Measurements from ENCODE around the gene PATE1.
"Not testable (repeated sequence)": the region's sequence is repeated elsewhere in the genome, so short reads cannot be mapped to it uniquely, and the experiment has no call there.

PATE1 gene, protein sequence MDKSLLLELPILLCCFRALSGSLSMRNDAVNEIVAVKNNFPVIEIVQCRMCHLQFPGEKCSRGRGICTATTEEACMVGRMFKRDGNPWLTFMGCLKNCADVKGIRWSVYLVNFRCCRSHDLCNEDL

DNA sequence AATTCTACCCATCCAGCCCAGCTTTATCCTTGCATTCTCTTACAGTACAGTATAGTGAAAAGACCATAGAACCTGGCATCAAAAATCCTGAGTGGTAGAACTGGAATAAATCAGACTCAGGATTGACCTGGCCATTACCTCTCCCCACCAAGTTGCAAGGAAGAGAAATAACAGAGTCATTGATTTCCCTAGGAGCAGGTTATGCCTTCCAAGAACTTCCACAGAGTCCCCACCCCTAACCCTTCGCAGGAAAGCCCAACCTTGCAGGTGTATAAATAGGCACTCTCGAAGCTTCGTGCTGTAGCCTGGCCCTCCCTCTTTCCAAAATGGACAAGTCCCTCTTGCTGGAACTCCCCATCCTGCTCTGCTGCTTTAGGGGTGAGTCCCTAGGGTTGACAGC is at the start of gene PATE1:
Gene PATE1, plus strand, starts transcription at position 301 of the 400 bp plus-strand sequence. Its CDS starts 26 bp downstream, at position 327.
- no peak for DNase-seq

DNA sequence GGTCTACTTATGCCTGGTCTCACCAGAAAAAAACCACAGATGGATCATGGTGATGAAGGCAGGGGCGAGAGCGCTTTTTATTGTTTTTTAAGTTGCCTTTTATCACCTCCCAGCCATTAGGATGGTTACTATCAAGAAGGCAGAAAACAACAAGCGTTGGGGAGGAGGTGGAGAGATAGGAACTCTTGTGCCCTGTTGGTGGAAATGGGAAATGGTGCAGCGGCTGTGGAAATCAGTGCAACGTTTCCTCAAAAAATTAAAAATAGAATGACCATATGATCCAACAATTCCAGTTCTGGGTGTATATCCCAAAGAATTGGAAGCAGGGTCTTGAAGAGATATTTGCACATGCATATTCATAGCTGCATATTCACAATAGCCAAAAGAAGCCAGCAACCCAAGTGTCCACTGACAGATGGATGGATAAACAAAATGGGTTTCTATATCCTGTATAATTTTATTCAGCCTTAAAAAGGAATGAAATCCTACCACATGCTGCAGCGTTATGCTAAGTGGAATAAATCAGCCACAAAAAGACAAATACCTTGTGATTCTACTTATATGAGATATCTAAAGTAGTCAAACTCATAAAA is 45.0 kb upstream of the PATE1 start:
- DNase-seq = no peak

DNA sequence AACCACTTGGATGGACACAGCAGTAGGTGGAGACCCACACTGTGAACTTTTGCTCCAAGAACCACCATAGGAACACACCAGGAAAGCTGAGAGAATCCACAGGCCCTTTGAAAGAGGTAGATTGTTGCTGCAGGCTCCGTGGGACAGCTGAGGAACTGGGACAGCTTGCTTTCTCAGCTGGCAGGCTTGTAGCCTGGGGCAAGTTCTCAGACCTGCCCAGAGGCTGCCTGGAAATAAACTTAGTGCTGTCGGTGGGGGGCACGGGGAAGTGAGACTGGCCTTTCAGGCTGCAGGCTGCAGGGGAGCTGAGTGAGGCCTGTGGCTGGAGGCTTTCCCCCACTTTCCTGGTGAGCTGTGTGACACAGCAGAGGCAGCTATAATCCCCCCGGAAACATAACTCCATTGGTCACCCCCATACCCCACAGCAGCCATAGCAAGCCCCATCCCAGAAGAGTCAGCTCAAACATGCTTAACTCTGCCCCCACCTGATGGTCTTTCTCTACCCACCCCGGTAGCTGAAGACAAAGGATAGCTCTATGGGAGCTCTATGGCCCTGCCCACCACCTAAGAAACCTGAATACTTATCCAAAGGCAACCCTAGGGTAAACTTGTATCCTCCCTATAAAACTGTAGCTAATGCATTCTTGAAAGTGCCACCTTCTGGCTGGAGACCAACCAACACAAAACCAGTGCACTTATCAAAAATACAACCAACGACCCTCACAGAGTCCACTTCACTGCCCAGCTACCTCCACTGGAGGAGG is 44.0 kb upstream of the PATE1 start:
- DNase-seq = no peak

DNA sequence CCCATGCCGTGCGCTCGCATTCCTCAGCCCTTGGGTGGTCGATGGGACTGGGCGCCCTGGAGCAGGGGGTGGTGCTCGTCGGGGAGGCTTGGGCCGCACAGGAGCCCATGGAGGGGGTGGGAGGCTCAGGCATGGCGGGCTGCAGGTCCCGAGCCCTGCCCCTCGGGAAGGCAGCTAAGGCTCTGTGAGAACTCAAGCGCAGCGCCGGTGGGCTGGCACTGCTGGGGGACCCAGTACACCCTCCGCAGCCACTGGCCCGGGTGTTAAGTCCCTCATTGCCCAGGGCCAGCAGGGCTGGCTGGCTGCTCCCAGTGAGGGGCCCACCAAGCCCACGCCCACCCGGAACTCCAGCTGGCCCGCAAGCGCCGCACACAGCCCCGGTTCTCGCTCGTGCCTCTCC is 41.4 kb upstream of the PATE1 start:
- not testable (repeated sequence) for DNase-seq

DNA sequence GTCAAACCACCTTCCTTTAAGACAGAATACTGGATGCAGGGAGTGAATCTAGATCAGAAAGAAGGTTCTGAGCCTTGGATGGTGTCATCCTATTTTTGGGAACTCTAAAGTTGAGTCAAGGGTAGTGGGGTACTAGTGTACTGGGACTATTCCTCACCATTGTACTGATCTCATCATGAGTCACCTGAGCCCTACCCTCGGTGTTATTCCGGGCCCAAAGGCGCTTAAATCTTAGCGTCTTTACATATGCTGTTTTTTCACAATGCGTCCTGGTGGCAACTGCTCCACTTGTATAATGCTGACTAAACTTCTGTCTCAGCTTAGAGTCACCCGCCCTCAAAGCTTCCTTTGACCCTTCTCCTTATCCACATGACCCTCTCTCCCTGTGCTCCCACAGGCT is 25.3 kb upstream of the PATE1 start:
- no peak for DNase-seq

DNA sequence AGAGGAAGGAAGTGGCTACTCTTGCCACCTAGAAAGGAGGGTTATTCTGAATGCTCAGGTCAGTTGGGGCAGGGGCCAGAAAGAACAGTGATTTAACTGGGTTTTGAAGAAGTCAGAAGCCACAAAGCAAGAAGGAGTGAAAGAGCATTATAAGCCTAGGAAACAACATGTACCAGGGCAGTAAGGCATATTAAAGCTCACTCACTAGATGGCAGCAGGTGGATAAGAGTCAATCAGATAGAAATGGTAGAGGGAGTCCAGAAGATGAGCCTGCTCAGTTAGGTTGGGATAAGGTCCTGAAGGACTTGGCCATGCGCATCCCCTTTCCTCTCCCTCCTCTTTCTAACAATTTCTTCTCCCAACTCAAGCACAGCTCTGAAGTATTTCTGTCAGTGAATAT is 22.0 kb upstream of the PATE1 start:
- DNase-seq = no peak

DNA sequence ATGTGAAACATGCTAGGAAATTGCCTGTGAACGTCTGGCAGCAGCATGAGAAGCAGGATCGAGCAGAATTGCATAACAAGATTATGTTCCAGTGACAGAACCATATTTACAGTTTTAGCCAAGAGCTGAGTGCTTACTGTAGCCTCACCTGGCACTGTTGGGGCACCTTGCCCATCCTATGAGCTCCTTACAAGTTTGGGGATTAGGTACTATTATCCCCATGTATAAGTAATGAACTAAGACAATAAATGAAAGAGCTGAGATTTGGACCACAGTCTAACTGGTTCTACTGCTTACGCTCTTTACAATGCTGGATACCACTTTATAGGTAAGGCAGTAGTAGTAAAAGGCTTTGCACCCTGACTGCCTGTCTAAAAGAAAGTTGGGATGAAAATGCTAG is 17.1 kb upstream of the PATE1 start:
- DNase-seq = no peak

DNA sequence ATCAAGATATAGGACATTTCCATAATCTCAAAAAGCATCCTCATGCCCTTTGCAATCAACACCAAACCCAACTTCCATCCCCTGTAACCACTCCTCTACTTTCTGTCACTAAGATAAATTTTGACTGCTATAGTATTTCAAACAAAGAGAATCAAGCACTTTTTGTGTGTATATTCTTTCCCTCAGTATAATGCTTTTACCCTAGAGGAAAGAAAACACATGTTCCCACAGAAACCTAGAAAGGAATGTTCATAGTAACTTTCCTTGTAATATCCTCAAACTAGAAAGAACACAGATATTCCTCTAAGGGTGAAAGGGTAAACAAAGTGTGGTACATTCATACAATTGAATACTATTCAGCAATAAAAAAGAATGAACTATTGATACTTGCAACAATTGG is 5.5 kb upstream of the PATE1 start:
- no peak for DNase-seq

DNA sequence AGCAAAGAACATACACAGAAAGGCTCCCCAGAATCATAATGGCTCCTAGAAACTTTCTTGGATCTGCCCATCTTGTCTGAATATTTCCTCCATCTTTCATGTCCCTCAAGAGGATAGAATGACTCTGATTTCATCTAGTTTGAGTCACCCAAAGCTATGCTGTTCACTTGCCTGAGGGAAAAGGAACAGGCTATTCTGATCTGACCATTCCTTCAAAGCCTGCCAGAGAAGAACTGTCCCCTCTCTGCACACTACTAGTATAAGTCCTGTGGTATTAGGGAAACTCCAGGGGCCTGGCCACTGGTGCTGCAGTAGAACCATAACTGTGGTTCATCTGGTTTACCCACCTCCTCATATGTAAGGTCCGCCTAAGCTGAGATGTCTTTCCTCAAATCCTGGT is 2.4 kb upstream of the PATE1 start:
- no peak for DNase-seq

DNA sequence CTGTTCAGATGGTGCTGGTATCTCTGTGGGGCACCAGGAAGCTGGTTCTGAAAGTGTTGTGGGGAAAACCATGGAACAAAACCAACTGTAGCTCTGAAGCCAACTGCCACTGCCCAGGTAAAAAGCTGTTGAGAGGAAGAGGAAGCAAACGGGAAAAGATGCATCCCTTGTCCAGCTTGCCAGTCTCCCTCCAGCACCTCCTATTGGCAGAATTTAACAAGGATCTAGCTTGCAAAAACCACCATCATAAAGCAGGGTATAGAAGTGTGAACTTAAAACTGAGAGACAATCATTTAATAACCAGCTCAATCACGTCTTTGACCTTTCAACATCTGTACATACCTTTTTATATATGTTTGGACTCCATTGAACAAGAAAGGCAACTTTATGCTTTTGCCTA is 4.5 kb downstream of the PATE1 start:
- no peak for DNase-seq

DNA sequence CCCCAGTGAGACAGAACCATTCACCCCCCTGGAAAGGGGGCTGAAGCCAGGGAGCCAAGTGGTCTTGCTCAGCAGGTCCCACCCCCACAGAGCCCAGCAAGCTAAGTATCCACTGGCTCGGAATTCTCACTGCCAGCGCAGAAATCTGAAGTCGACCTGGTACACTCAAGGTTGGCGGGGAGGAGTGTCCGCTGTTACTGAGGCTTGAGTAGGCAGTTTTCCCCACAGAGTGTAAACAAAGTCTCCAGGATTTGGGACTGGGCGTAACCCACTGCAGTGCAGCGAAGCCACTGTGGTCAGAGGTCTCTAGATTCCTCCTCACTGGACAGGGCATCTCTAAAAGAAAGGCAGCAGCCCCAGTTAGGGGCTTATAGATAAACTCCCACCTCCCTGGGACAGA is 10.0 kb downstream of the PATE1 start:
- DNase-seq = no peak

DNA sequence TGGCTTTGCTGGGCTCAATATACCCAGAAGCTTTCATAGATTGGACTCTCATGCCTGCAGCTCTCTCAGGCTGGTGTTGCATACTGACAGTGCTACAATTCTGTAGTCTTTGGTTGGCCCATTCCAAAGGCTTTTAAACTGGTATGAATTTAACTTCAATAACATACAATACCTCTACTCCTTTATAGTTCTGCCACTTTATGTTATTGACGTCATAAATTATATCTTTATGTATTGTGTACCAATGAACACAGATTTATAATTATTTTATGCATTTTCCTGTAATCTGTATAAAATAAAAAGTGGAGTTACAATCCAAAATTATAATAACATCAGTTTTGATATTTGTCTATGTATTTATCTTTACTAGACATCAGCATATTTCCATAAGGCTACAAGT is 16.4 kb downstream of the PATE1 start:
- no peak for DNase-seq

DNA sequence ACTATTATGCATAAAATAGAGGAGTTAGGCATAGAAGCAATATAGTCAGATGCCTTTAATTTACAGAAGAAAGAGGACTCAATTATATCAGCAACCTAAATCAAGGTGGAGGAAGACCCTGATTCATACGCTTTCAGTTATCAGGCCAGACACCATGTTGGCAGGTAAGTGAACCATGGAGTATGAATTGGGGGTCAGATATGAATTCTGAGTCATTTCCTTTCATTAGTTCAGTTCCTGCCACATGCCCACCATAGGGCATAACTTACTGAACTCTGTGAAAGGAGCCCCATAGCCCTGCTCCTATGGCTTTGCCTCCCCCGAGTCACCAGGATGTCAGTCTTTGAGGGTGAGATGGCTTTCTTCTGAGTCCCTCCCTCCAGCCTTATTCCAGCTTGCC is 17.4 kb downstream of the PATE1 start:
- DNase-seq = no peak

DNA sequence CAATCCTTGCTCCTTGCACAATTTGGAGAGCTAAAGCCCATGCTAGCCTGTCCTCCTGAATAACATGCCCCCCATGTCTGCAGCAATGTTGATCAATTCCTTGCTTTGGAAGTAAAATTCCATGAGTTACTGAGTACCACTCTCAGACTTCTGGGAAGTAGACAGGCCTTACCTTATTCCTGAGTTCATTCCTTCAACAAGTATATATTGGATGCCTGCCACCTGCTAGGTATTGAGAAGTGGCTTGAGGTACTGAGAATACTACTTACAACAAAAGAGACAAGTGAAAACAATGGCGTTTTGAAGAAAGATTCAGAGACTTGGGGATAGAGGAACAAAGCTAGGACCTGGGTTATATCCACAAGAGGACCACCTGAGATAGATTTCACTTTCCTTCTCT is 20.2 kb downstream of the PATE1 start:
- no peak for DNase-seq

DNA sequence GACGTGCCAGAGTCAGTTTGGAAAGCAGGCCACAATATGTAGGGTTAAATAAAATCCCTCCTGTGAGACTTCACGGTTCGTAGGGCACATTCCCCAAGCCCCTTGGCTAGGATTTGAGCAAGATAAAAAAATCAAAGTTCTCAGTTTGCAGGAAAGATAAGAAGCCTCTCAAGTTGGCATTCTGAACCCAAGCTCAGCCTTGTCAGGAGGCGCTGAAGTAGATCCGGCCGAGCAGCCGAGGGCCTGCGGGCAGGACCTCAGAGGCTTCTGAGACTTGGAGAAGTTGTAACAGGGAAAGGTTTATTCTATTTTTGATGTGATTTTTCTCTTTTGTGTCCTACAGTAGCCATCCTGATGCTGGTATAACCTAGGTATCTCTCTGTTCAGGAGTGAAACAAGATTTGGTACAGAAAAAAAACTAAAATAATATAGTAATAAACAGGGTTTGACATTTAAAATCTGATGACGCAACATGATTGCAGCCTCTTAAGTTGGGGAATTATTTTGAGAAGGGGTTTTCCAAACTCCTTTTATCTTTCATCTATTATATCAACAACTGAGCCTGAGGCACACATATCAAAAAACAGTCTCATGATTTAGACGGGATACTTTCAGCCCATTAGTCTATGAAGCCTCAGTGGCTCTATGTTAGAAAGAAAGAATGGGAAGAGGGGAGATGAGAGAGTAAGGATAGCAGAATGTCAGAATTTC is 22.4 kb downstream of the PATE1 start:
- DNase-seq = no peak

DNA sequence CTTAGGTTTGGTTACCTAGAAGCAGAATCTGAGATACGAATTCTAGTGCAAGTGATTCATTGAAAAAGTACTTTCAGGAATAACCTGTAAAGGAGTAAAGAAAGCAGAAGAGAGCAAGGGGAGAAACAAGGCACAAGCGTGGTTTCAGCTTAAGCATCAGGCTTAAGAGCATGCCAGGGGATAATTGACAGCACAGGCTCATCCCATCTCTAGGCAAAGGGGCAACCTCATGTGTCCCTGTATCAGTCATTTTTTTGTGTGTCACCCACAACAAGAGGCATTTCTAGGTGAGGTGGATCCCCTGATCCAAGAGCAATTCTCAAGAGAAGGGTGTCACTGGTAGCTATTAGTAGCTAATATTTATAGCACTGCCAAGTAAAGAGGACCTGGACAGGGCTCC is 24.5 kb downstream of the PATE1 start:
- DNase-seq = no peak

DNA sequence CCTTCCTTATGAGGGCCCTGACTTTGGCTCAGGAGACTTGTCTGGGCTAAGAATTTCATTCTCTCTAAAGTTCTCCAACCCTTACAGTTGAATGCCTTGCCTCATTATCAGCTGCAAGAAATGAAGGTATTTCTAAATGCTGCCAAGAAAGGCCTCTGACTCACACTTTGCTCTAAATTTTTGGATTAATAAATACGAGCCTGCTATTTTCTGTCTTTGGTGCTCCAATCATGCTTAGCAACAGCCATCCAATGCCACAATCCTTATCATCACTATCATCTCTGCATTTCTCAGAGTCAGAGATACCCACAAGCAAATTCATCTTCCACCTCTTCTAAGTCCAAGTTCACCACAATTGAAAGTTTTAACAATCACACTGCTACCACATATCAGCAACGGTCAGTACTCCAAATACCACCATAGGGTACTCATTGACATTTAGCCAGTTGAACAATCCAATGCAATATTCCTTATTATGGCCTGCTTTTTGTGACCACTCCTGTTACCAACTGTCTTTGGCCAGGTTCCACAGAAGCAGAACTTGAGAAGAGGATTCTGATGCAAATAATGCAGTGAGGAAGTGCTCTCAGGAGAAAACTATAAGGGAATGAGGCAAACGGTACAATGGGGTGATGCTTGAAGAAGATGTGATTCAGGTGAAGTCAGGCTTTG is 26.9 kb downstream of the PATE1 start:
- no peak for DNase-seq

DNA sequence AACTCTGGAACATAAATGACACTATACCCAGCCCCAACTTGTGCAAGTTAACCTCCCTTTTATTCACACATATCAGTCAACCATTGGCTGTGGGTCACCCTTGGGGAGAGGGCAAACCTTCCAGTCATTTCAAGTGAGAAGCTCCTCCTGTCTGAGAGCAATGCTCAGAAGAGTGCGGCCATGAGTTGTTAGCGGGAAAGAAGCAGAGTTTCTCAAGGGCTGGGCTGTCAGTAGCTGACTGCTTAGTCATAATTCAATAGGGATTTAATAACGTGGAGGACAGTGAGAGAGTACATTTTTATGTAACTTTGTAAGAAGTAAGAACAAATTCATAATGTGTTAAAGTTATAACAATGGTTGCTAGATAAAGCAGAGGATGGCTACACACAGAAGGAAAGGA is 27.4 kb downstream of the PATE1 start:
- no peak for DNase-seq

DNA sequence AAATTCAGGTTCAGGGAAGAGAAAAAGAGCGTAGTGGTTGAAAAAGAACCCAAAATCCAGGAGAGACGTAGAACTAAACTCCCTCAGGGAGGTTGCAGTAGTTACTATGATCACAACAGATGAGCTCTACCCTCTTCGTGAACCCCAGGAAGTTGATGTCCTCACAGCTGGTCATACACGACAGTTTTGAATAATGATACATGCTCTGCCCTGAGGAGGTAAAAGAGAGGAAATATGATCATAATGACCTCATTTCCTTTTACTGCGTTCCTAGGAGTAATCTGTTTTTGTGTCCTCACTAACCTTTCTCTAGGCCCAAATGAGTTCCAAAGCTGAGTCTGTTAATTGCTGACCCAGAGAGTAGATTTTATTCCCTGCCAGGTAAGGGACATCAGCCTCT is 31.2 kb downstream of the PATE1 start:
- no peak for DNase-seq

DNA sequence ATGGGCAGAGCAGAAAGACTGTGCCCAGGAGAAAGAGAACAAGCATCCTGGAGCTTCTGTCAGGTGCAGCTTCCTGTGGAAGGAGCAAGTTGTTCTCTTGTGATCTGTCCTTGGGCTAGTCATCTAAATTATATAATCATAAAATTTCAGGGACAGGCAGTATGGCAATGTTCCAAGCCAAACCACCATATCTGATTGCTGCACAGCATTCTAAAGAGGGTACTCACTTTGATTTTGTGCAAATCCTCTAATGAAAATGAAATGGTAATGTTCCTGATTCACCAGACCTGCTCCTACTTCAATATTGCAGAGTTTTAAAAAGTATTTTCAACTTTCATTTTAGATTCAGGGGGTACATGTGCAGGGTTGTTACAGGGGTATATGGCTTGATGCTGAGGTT is 32.6 kb downstream of the PATE1 start, which contains the start of gene PATE2:
Gene PATE2, minus strand, starts transcription at position 101 of the 400 bp plus-strand sequence. Its CDS starts 55 bp downstream, at position 46.
- DNase-seq = no peak

DNA sequence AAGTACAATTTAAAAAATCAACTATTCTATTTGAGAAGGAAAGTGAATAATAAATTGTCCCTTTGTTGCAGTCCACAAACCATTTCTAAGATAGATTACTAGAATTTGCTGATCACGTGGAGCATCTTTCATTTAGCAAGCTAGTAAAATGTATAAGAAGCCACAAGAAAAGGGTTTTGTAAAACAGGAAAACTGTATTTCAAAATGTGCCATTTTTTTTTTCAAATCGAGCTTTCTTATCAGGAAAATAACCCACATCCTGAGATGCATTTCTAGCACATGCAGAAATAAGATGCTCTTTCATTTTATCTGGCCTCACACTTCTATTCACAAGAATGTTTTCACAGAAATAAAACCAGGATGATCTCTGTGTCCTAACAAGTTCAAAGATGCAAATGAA is 38.6 kb downstream of the PATE1 start:
- DNase-seq = no peak

DNA sequence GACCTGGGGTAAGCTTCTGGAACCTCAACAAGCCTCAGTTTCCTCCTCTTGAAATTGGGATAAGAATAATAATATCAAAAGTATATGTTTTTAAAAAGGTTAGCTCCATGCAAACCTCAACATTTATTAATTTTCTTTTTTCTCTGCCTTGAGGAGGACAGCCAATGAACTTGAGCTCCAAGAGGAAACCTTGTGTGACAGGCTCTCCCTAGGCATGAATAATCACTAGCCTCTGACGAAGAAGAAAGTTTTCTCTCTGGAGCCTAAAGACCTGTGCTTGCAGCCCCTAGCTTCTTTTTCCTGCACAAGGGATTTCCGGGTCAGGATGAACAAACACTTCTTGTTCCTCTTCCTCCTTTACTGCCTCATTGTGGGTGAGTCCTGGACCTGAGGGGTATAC is 41.7 kb downstream of the PATE1 start, which contains the start of gene PATE3:
Gene PATE3, plus strand, starts transcription at position 301 of the 400 bp plus-strand sequence. Its CDS starts 25 bp downstream, at position 326.
- no peak for DNase-seq

DNA sequence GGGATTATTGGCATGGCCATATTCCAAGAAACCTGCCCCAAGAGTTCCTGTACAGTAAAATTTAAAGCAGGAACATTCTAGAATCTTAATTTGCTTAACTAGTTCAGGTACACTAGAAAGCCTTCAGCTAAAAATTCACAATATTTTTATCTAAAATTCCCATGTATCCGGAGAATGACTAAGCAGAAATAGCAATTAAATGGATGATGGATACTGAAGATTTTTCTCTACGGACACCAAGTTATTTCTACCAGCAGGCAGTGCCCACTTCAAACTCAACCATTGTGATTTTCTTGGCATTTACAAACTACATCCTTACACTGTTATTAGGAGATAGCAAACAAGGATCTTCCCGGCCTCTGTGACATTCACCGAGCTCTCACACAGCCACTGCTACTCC is 44.7 kb downstream of the PATE1 start:
- DNase-seq = no peak

Measured in right hindlimb (tissue), 1 donor.